ENCODE data around the gene FOXK2. TPM values are rescaled to one million over a fixed set of nuclear protein-coding genes. Genes with fewer than 3 reads are reported as not detected.

The FOXK2 gene
- total RNA-seq, 1 donor from 2014 or later, result 25.0 TPM

GRCh38 chr17:82638183-82638773 is 118.7 kb downstream of the FOXK2 start:
- no peak for DNase-seq (ENCODE audit: low spot score)

- DNase-seq (ENCODE audit: low spot score), result no peak
These were observed 120.1 kb downstream of the FOXK2 start for GRCh38 chr17:82639628-82640027.

GRCh38 chr17:82640036-82640435 is 120.5 kb downstream of the FOXK2 start:
- no peak for DNase-seq (ENCODE audit: low spot score)

- DNase-seq (ENCODE audit: low spot score), result no peak
These were observed 122.5 kb downstream of the FOXK2 start for GRCh38 chr17:82642022-82642421.

- DNase-seq (ENCODE audit: low spot score), result no peak
These were observed 124.6 kb downstream of the FOXK2 start for GRCh38 chr17:82644148-82644547.

GRCh38 chr17:82645516-82645915 is 126.0 kb downstream of the FOXK2 start:
- DNase-seq (ENCODE audit: low spot score), result no peak

- DNase-seq (ENCODE audit: low spot score), result peak; percentile 32
These were observed 128.1 kb downstream of the FOXK2 start for GRCh38 chr17:82647593-82648164.

- DNase-seq (ENCODE audit: low spot score), result peak; percentile 98
These were observed 128.7 kb downstream of the FOXK2 start, which contains the start of gene WDR45B for GRCh38 chr17:82648165-82648668. WDR45B (minus strand) TSS chr17:82648444; CDS start chr17:82648340, 104 bp downstream.

GRCh38 chr17:82648742-82649331 is 129.3 kb downstream of the FOXK2 start:
- peak; percentile 28 for DNase-seq (ENCODE audit: low spot score)

GRCh38 chr17:82649501-82650261 is 130.1 kb downstream of the FOXK2 start:
- no peak for DNase-seq (ENCODE audit: low spot score)

- no peak for DNase-seq (ENCODE audit: low spot score)
These were observed 131.2 kb downstream of the FOXK2 start for GRCh38 chr17:82650723-82651122.

- DNase-seq (ENCODE audit: low spot score), result no peak
These were observed 134.4 kb downstream of the FOXK2 start for GRCh38 chr17:82653651-82654528.

Other genes with a start within 250 kb of the FOXK2 start
- 50.3 TPM for gene CSNK1D, start 246.0 kb upstream of the FOXK2 start, total RNA-seq (ENCODE audit: insufficient read depth, low replicate concordance)
- gene CD7, start 202.1 kb upstream of the FOXK2 start, total RNA-seq (ENCODE audit: insufficient read depth, low replicate concordance), result 2.9 TPM
- gene SECTM1, start 186.0 kb upstream of the FOXK2 start, total RNA-seq (ENCODE audit: insufficient read depth, low replicate concordance), result 6.7 TPM
- not detected for gene TEX19, start 160.5 kb upstream of the FOXK2 start, total RNA-seq (ENCODE audit: insufficient read depth, low replicate concordance)
- gene UTS2R, start 148.0 kb upstream of the FOXK2 start, total RNA-seq (ENCODE audit: insufficient read depth, low replicate concordance), result 0.48 TPM
- 12.5 TPM for gene HEXD, start 101.4 kb upstream of the FOXK2 start, total RNA-seq (ENCODE audit: insufficient read depth, low replicate concordance)
- 8.4 TPM for gene OGFOD3, start 101.1 kb upstream of the FOXK2 start, total RNA-seq (ENCODE audit: insufficient read depth, low replicate concordance)
- 38.0 TPM for gene CYBC1, start 69.0 kb upstream of the FOXK2 start, total RNA-seq (ENCODE audit: insufficient read depth, low replicate concordance)
- gene NARF, start 61.0 kb upstream of the FOXK2 start, total RNA-seq (ENCODE audit: insufficient read depth, low replicate concordance), result 39.7 TPM
- gene WDR45B, start 128.7 kb downstream of the FOXK2 start, total RNA-seq (ENCODE audit: insufficient read depth, low replicate concordance), result 95.1 TPM
- gene RAB40B, start 179.0 kb downstream of the FOXK2 start, total RNA-seq (ENCODE audit: insufficient read depth, low replicate concordance), result 14.4 TPM
- gene FN3KRP, start 197.0 kb downstream of the FOXK2 start, total RNA-seq (ENCODE audit: insufficient read depth, low replicate concordance), result 5.3 TPM
- 3.4 TPM for gene FN3K, start 215.9 kb downstream of the FOXK2 start, total RNA-seq (ENCODE audit: insufficient read depth, low replicate concordance)
- 25.8 TPM for gene TBCD, start 232.3 kb downstream of the FOXK2 start, total RNA-seq (ENCODE audit: insufficient read depth, low replicate concordance)

All from umbilical cord (tissue), 2 donors.